ENCODE data around the gene PRTFDC1.

The PRTFDC1 gene

GRCh38 chr10:24900888-24901685, 51.3 kb downstream of the PRTFDC1 start:
- DNase-seq = no peak

- no peak for DNase-seq
Measured at GRCh38 chr10:24899571-24899970, 52.8 kb downstream of the PRTFDC1 start.

GRCh38 chr10:24898501-24898900, 53.9 kb downstream of the PRTFDC1 start:
- no peak for DNase-seq

GRCh38 chr10:24897326-24897926, 55.0 kb downstream of the PRTFDC1 start:
- DNase-seq = no peak

- no peak for DNase-seq
Measured at GRCh38 chr10:24894728-24895127, 57.7 kb downstream of the PRTFDC1 start.

GRCh38 chr10:24894309-24894708, 58.1 kb downstream of the PRTFDC1 start:
- DNase-seq = no peak

GRCh38 chr10:24893127-24893526, 59.3 kb downstream of the PRTFDC1 start:
- DNase-seq = no peak

GRCh38 chr10:24891823-24892222, 60.6 kb downstream of the PRTFDC1 start:
- DNase-seq = no peak

- no peak for DNase-seq
Measured at GRCh38 chr10:24889639-24890038, 62.8 kb downstream of the PRTFDC1 start.

- DNase-seq = no peak
Measured at GRCh38 chr10:24887855-24888231, 64.6 kb downstream of the PRTFDC1 start.

- DNase-seq = no peak
Measured at GRCh38 chr10:24886290-24886680, 66.1 kb downstream of the PRTFDC1 start.

- DNase-seq = no peak
Measured at GRCh38 chr10:24885551-24886289, 66.7 kb downstream of the PRTFDC1 start.

- DNase-seq = no peak
Measured at GRCh38 chr10:24884793-24885192, 67.6 kb downstream of the PRTFDC1 start.

GRCh38 chr10:24884316-24884715, 68.1 kb downstream of the PRTFDC1 start:
- no peak for DNase-seq

- no peak for DNase-seq
Measured at GRCh38 chr10:24883176-24883575, 69.2 kb downstream of the PRTFDC1 start.

GRCh38 chr10:24882047-24882698, 70.2 kb downstream of the PRTFDC1 start:
- no peak for DNase-seq

- DNase-seq = no peak
Measured at GRCh38 chr10:24879861-24880260, 72.5 kb downstream of the PRTFDC1 start.

- no peak for DNase-seq
Measured at GRCh38 chr10:24874133-24874532, 78.3 kb downstream of the PRTFDC1 start.

- DNase-seq = no peak
Measured at GRCh38 chr10:24873281-24873683, 79.1 kb downstream of the PRTFDC1 start.

- no peak for DNase-seq
Measured at GRCh38 chr10:24872790-24873182, 79.6 kb downstream of the PRTFDC1 start.

GRCh38 chr10:24872049-24872789, 80.2 kb downstream of the PRTFDC1 start:
- no peak for DNase-seq

Data from activated CD8-positive, alpha-beta memory T cell treated with anti-CD3 and anti-CD28 coated beads, Interleukin-2, amount 50 U/mL, for 48 hours (primary cell).